ENCODE results near the gene LHFPL3.

LHFPL3 gene

DNA sequence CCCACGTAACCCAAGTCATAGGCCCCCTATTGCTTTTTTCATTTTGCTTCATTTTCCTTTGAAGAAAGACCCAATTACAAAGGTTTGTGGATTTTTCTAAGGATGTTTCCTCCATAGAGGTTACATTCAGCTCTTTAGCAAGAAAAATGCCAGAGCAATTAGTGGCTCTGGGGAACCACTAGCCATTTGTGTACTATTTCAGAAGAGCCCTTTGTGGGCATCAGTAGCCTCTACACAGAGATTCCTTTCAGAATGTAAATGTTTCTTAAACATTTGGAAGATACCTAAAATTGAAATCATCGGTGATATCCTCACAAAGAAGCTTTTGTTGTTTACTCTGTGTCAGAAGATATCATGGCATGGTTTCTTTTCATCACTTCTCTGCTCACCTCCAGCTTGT is 394.6 kb downstream of the LHFPL3 start:
- DNase-seq, result no peak

DNA sequence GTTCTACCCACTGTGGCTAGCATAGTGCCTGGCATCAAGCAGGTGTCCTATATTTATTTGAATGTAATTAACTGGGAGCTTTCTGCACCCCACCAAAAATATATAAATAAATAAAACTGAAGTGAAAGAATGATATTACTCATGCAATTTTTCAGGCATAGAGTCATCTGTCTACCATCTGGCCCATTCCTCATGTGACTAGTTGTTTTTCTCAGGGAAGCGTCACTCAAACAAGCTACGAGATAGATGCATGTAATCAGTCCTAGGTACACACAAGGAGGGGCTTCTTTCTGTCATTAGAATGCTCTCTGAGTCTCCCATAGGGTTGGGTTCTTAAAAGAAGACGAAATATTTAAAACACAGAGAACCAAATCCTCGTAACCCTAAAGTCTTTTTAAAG is 430.1 kb downstream of the LHFPL3 start:
- no peak for DNase-seq

DNA sequence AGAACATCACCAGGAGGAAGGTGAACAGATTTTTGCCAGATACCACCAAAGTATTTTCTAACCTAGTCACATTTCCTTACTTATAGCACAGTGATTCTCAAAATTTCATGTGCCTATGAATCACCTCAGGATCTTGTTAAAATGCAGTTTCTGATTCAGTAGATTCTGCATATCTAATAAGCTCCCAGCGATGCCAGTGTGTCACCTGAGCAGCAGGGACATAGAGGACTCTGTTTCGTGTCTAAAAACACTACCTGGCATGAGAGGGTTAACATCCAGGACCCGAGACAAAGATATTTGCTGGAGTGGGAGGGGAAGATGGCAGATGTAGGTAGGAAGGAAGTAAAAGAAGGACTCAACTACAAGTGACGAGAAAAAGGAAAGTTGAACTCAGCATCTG is 433.5 kb downstream of the LHFPL3 start:
- DNase-seq, result no peak

DNA sequence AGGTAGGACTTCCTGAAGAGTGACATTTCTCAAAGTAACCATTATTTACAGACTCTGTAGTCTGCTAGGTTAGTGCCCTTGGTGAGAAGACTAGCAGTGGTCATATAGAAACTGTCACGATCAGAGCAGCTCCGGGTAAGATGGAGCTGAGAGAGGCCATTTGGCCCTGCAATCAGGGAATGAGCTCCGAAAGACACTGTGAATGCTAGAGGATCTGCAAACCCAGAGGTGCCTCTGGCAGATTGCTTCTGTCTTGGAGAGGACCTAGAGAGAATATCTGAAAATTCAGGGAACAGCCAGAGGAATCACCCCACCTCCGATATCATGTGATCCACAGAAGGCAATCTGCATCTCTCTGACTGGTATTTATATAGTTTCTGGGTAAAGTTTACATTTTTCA is 438.7 kb downstream of the LHFPL3 start:
- DNase-seq, result no peak

DNA sequence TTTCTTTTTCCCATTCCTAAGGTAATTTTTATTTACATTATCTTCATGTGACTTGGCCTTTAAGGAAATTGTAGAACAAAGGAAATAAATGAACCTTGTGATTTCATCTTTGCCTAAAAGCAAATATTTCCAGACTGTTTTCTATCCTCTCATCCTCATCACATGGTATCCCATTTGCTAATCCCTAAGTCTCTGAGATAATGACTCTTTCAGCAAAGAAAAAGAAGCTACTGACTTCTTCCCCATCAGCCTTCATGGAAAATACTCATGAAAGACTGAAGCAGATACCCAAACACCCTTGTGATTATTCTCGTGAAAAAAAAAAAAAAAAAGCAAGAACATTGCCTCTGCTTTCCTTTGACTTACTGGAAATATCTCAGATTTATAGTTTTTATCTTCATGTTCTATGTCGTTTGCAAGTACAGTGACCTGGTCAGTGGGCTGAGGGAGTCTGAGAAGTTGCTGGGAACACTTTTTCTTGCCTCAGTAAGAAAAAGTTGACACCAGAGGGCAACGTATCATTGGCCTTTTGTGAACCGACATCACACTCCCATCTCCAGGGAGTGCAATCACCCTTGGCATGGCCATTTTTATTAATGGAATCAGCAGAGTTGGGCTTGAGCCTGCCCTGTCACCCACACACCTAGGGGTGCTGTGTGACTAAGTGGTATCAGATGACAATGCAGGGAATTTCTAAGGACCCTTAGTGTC is 439.6 kb downstream of the LHFPL3 start:
- DNase-seq, result no peak

DNA sequence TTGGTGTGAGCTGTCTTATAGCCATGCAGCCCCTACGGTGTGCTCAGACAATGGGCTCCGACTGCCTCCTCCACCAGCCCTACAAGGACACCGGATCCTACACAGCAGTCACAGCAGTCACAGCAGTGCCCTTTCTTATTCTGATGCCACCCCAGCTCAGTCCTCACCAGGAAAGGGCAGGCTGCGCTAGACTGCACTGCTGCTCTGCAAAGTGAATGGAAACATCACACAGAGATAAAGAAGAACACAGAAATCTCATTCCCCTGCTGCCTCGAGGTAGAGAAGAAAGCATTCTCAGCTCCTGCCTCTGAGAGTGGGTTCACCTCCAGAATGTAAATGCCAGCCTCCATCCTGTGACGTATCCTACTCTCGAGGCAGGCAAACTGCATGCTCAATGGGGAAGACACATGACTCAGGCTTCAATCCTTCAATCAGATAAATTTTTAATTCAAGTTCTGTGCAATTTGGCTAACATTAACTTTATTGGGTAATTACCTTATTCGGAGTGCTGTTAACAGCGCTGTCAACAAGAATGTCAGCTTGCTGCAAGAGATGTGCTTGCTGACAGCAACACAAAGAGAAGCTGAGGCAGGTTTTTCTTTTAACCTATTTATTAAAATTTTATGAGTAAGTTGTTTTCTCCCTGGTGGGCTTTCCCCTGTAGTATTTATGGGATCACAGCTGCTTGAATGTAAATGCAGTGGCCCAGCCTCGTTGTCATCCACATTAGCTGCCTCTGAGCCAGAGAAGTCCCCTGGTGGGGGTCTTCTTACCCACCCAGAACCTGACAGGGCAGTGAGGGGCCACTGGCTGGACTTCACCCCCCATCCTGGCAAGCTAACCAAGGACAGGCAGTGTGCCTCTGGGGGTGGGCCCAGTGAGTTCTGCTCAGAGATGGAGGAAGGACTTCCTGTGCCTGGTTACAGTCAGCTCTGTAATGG is 444.3 kb downstream of the LHFPL3 start:
- DNase-seq, result no peak

DNA sequence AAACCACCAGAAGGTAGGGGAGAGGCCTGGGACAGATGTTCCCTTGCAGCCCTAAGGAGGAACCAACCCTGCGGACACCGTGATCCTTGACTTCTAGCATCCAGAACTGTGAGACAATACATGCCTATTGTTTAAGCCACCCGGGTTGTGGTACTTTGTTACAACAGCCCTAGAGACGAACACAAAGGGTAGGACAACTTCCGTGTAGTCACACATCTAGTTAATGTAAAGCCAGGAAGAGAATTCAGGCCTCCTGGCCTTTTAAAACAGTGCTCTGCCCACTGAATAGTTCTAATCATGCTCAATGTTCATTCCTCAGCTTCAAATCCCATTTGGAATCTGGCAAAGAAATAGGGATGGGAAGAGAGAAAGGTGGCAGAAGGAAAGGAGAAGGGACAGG is 445.4 kb downstream of the LHFPL3 start:
- DNase-seq, result no peak

DNA sequence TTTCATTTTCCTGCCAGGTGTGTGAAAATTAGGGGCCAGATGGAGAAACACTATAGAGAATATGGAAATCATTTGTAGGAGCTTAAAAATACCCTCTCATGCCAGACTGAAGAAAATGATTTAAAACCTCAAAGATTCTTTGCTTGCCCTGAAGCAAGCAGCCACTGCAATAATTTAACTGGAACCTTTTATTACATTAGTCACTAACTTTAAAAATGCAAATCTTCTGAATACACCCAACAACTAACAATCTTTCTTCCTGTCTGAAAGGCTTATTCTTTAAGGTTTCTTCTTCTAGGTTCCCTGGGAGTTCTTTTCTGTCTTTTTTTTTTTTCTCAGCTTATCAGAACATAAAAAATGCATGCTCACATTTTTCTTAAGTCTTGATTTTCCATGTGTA is 447.1 kb downstream of the LHFPL3 start:
- DNase-seq, result no peak

DNA sequence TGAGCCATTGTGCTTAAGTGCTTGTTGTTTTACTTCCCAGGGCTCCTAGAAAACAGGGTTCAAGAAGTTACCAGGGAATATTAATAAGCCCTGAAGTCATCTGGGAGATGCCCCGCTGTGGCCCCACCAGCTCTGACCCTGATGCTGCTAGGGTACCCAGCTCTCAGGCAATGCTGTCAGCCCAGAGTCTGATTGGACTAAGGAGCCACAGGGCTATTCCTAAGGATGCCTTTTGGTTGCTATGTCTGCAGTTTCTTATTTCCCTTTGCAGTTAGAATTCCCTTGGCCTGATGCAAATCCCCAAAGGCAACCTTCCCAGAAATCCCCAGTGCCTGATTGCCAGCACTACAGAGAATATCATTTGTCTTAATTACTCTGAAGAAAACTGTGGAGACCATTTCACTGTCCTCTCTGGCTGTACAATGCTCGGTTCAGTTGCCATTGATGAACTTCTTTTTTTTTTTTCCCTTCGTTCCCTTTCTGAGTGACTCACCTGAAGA is 448.9 kb downstream of the LHFPL3 start:
- DNase-seq, result no peak

DNA sequence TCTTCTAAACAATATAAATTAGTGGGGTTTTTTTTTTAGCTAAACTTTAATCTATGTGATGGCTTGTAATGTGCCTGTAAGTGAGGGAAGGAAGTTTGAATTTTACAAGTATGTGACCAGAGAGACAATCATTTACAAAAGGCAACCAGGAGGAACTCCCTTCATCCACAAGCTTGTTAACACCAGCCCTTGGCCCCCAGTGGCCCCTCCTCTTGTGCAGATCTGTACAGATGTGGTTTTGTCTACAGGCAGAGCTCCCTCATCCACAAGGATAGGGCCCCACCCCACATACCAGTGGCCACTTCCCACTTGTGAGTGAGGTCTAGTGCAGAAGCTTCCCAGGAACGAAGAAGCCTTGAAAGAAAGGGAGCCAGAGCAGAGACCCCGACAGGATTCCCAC is 451.5 kb downstream of the LHFPL3 start:
- DNase-seq, result no peak

DNA sequence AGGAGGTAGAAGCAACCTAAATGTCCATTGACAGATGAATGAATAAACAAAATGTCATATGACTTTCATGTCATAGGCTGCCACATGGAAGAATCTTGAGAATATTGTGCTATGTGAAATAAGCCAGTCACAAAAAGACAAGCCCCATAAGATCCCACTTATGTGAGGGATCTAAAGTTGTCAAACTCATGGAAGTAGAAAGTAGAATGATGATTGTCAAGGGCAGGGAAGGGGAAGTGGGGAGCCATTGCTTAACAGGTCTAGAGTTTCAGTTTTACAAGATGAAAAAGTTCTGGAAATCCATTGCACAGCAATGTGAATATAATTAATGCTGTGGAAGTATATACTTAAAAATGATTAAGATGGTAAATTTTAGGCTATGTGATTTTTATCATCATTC is 456.3 kb downstream of the LHFPL3 start:
- DNase-seq, result no peak

DNA sequence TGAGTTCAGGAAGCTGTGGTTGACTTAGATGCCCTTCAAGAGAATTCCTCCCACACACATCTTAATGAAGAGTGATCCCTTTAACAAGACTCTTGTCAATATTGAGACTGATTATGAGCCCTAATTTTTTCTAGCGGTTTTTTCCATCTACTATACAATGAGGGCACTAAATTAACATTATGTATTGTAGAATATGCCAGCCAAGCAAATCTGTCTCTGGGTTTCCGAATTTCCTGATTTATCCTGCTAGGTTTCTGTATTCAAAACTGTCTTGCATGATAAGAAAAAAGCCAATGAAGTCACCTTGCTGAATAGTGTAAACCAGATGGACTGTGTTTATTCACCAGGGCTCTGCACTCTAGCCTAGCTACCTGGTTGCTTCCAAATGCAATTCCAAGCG is 461.4 kb downstream of the LHFPL3 start:
- no peak for DNase-seq

DNA sequence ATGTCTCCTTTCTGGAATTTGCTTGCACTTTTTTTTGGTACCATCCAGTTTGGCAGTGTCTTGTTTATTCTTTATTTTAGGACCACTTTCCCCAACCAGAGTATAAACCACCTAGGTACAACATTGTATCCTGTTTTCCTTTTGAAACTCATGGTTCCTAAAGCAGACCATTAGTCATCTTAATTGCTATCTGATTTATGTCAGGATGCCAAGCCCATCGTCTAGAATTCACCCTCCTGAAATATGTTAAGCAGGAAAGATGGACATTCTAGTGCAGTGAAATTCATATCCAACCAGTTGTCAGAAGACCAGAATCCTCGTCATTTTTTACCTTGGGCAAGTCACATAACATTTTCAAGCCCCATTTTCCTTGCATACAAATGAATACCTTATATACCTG is 462.0 kb downstream of the LHFPL3 start:
- no peak for DNase-seq

DNA sequence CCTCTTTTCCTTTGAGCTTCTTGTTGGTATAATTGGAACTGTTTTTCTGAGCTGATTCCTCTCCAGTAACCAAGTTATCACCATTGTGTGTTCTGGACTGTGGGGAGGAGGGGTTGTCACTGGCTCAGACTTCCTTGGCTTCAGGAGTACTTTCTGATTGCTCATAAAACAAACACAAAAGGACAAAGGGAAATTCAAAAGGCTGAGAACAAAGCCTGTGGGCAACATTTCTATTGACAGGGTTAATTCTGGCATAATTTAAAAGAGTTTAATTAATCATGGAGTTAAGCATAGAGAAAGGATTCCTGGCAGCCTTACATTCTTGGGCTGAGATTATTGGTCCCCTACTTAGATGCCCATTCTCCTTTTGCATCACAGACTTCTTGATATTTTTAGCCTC is 462.7 kb downstream of the LHFPL3 start:
- DNase-seq, result no peak

DNA sequence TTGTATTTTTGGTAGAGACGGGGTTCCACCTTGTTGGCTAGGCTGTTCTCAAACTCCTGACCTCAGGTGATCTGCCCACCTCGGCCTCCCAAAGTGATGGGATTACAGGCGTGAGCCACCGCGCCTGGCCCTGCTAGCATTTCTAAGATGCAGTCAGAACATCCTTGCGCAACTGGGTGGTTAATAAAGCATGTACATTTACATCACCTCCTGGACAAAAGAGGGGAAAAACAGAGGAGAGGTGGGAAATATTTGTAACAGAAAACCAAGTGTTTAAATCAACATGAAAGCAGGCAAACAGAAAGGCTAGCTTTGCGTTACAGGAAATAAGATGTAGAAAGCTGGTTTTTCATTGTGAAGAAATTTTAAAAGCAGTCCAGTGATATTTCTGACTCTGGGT is 464.7 kb downstream of the LHFPL3 start:
- no peak for DNase-seq

DNA sequence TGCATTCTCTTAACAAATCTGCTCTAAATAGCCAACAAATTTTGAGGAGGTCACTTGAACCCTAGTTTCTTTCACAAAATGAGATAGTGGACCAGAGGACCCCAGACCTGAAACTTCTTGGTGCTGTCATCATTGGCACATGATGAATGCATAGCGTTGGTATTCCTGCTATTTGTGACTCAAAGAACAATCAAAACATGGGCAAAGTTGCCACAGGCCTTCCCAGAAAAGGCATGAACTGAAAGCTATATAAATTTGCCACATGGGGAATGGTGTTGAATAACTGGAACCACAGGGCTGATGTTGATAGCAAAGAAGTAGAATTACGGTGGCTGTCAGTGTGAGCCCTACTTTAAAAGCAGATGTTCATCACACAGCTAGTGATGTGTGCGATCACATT is 465.8 kb downstream of the LHFPL3 start:
- DNase-seq, result no peak

DNA sequence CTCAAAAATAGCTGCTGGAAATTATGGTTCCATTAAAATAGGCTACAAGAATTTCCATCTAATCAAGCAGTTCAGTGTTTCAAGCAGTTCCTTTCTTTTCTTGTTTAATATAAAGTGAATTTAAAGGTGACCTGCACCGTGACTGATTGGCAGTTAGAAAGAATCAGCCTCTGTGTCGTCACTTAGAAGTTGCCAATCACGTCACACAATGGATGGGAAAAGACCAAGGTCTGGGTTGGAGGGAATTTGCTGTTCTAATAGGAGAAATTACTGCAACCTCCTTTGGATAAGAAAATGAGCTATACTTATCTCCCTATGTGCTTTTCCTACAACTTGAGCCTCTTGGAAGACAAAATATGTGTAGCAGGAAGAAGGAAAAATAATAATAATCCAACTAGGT is 466.2 kb downstream of the LHFPL3 start:
- DNase-seq, result no peak

DNA sequence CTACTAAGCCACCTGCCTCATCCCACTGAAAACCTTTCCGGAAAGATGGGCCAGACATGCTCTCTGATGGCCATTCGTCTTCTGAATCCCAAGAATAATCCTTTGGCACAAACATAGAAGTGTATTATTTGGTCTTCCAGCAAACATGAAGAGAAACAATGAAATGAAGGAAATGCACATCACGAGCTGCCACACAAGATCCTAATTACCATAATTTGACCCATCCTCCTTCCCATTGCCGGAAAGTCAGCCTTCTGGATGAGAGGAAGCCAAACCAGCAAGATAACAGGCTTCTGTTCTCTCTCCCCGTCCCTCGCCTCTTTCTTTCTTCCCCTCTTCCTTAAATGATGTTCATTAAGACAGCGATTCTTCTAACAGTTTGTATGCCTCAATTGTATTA is 466.7 kb downstream of the LHFPL3 start:
- no peak for DNase-seq

DNA sequence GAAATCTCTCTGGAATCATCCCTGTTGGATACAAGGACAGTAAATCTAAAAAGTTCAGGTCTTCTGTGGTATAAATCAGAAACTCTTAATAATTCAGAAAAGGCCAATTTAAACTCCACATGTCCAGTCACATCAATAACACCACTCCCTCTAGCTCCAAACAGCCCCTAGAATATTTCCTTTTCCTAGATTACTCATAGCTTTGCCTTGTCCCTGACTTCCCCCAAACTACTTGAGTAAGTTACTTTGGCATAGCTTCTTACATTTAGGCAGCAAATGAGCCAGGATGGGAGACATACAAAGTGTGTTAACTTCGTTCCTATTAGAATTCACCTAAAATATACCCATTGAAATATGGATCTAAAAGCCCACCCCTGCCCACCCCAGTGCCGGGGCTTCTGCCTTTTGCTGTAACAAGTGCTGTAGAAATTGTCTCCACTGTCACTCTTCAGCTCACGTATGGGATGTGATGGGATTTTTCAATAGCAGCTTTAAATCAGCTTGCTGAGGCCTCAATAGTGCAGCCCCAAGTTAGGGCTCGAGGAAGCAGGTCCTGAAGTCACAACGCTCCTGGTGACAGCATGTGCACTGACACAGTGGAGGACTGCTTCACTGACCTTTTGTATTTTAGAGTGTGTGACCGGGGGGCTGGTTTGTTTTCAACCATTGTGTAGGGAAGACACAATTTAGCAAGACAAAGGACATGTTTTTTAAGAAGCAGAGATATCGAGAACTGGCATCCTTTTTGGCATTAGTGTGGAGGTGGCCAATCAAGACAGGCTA is 467.4 kb downstream of the LHFPL3 start:
- DNase-seq, result no peak

DNA sequence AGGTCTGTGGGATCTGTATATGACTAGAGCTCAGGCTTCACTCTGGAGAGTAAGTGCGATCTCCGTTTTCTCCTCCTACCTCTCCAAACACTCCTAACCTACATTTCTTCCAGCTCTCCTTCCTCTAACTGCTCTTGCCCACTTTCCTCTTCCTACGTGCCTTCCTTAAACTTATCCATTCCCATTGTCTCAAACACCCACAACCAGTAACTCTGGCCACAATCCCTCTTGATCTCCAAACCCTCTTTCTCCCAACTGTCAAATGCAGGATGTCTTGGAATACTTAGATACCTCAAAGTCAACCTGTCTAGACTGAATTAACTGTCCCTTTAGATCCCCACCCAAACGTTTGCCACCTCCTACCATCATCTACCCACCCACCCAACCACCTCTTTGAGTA is 471.9 kb downstream of the LHFPL3 start:
- DNase-seq, result no peak

DNA sequence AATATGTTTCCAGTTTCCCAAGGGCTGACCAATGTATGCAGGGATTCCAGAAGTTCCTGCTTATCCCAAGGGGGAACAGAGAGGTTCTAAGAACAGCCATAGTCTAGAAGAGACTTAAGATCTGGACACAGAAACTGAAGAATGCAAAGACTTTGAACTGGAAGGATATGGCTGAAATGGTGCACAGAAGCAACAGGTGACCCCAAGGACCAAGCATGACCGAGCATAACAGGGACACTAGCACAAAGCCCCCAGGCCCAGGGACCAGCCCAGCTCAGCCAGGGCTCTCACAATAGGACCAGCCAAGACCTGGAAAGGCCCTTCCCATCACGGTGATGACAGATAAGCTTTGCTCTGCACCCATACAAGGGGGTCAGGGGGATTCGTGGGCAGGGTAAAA is 472.6 kb downstream of the LHFPL3 start:
- DNase-seq, result no peak

DNA sequence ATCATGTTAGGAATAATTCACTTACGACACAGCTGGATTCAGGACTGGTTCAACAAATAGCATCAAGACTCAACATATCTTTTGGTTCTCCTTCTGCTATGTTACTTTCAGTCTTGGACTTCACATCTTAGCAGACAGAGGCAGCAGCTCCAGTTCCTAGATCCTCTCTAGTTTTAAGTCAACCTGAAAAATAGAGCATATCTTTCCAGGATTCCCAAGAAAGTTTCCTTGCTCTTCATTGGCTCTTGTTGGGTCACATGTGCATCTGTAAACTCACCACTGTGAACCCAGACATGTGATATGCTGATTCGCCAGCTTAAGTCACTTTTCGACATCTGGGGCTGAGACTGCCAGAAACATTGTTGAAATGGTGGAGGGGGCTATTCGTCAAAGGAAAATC is 475.5 kb downstream of the LHFPL3 start:
- DNase-seq, result no peak

DNA sequence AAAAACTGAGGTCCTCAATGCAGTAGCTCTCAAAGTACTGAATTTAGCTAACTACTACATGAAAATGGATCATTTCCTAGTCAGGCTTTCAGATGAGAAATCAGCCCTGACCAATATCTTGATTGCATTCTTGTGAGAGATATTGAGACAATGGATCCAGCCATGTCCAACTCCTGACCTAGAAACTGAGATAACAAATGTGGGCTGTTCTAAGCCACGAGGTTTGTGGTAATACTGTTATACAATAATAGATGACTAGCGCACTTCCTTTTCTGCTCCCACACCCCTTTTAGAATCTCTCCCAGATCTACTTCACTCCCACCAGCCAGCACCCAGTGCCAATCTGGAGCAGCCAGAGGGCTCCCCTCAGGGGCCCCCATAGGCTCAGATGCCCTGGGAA is 476.3 kb downstream of the LHFPL3 start:
- DNase-seq, result no peak

All from T-helper 1 cell (primary cell).